NB4 (cell line): ENCODE measurements around the gene SEL1L3.

ENCODE experiments used
- DNase-seq: peaks from one replicate; pipeline ENCODE4 v3.0.0; 2010; ENCODE audit warnings: low read depth
- H3K4me3 ChIP-seq: one replicate; pipeline ENCODE4 v1.5.1; 2011; ENCODE audit warnings: mild to moderate bottlenecking, low read depth, low read length, moderate library complexity
- MYC ChIP-seq: IDR thresholded peaks from 2 replicates; pipeline ENCODE4 v1.6.1; 2011; ENCODE audit warnings: low read depth, low read length
- POLR2A ChIP-seq: IDR thresholded peaks from 2 replicates; pipeline ENCODE4 v1.6.1; 2011; ENCODE audit warnings: mild to moderate bottlenecking; ENCODE audit not compliant: insufficient read length; ENCODE audit errors: extremely low read depth
- TF ChIP-seq, protein P1 (sequence below): IDR thresholded peaks from one replicate; pipeline ENCODE4 v1.5.1; 2012; ENCODE audit warnings: low read depth, low read length
- TF ChIP-seq, protein P2 (sequence below): IDR thresholded peaks from 2 replicates; pipeline ENCODE4 v1.6.1; 2011; ENCODE audit warnings: low read depth, low read length

SEL1L3 gene

DNA sequence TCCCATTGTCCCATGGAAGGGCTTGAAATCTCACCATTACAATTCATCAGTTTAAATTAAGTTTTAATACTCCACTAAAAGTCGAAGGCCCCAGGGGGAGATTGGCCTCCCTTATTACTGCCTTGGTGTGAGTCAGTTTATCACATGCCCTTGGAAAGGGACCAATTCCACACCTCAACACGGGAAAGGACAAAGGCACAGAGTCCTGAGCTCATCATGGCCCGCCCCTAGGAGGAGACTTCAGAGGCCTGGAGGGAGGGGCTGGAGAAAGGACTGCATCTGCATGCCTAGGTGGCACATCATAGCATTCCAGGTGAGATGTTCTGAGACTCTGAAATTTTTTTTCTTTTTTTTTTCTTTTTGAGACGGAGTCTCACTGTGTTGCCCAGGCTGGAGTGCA, 2.8 kb upstream of the SEL1L3 start:
- DNase-seq: no peak
- H3K4me3 ChIP-seq: no peak overlapping the region
- TF ChIP-seq, protein P1, sequence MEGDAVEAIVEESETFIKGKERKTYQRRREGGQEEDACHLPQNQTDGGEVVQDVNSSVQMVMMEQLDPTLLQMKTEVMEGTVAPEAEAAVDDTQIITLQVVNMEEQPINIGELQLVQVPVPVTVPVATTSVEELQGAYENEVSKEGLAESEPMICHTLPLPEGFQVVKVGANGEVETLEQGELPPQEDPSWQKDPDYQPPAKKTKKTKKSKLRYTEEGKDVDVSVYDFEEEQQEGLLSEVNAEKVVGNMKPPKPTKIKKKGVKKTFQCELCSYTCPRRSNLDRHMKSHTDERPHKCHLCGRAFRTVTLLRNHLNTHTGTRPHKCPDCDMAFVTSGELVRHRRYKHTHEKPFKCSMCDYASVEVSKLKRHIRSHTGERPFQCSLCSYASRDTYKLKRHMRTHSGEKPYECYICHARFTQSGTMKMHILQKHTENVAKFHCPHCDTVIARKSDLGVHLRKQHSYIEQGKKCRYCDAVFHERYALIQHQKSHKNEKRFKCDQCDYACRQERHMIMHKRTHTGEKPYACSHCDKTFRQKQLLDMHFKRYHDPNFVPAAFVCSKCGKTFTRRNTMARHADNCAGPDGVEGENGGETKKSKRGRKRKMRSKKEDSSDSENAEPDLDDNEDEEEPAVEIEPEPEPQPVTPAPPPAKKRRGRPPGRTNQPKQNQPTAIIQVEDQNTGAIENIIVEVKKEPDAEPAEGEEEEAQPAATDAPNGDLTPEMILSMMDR: no peak
- TF ChIP-seq POLR2A (no peak), MYC (no peak)
- TF ChIP-seq, protein P2, sequence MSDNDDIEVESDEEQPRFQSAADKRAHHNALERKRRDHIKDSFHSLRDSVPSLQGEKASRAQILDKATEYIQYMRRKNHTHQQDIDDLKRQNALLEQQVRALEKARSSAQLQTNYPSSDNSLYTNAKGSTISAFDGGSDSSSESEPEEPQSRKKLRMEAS: no peak

DNA sequence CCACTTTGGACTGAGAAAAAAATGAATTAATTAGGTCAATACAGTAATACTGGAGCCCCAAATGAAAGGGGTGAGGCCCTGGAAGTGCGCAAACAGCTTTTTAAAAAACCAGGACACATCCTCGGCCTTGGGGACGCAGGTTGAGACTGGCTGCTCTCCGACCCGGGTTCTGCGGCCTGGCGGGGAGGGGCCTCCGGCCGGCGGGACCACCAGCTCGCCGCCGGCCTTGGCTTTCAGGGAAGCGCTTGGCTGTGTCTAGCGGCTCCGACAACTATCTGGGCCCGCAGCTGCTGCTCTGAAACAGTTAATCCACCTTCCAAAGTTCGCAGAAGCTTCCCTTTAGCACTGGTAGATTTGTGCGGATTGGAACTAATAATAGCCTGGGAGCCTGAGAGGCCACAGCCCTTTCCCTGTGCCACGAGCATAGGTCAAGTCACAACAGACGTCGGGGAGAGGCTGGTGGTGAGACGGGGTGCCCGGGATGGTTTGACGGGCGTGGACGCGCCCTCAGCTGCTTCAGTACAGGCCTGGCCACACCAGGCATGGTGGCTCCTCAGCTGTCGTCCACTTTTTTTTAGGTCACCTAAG, 1.1 kb upstream of the SEL1L3 start:
- TF ChIP-seq, protein P2: no peak
- TF ChIP-seq MYC: no peak
- no peak for TF ChIP-seq POLR2A
- TF ChIP-seq, protein P1: no peak
- no peak overlapping the region for H3K4me3 ChIP-seq
- no peak for DNase-seq

DNA sequence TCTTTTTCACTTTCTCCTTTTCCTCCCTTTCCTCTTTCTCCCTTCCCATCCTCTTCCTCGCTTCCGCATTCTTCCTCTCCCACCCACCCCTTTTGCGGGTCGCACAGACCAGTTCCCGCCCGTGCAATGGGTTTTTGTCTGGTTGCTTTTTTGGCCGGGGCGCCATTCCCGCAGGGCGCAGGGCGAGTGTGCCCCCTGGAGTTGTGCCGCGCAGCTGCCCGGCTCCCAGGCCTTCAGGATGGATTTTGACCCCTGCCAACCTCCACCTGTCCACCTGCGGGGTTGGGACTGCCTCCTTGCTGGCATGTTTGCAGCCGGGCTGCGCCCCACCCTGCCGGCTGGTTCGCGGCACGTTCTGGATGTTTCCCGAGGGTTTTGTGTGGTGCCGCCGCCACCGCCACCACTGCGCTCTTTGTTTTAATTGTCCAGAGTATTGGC, 578 bp upstream of the SEL1L3 start:
- no peak for DNase-seq
- no peak overlapping the region for H3K4me3 ChIP-seq
- TF ChIP-seq, protein P1: no peak
- TF ChIP-seq POLR2A (no peak), MYC (no peak)
- TF ChIP-seq, protein P2: no peak

DNA sequence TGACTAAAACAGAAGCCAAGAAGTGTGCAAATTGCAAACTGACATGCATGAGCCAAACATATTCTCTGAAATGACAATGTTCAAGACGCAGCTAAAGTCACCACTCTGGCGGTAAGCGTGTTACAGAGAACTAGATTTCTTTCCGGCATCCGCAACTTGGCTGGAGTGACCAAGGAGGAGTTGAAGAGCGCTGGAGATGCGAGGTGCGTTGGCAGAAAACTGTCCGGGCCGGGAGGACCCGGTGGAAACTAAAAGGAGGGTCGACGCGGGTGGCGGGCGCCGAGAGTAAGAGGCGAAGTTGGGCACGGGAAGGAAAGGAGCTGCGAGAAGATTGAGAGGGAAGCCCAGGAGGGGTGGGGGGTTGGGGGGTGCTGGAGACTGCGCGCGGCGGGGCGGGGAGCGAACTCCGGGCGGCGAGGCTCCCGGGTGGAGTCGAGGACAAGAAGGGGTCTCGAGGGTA, 807 bp downstream of the SEL1L3 start:
- peak; percentile 74 for DNase-seq
- peak overlapping the region; percentile 48 for H3K4me3 ChIP-seq
- TF ChIP-seq POLR2A (no peak), MYC (no peak)
- TF ChIP-seq, protein P1: no peak
- TF ChIP-seq, protein P2: no peak

DNA sequence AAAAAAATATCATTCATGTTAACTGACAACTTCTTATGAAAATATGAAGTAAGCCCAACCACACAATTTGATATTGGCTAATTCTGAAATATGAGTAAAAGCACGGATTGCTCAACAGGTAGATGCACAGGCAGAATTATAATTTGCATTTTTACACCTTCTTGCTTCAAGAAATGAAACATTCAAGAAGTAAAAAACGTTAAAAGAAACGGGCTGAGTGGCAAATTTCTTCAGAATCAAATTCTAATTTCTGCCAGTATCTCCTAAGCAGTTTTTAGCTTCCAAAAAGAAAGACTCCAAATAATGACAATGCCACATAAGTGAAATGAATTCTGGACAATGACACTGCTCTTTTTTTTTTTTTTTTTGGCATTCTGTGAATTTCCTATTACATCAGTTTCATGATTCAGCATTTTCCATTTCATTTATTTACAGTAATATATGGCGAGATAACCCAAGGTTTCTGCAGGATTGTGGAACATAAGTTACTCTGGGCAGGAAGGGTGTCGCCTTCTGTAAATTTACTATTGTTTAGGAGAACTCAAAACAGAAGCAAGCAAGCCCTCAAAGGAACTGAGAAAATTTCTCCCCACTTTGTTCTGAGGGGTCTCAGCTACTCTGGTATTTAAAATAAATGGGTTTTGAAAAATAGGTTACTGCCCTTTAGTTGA, 1.4 kb downstream of the SEL1L3 start:
- DNase-seq: peak; percentile 58
- peak overlapping the region; percentile 48 for H3K4me3 ChIP-seq
- TF ChIP-seq MYC (no peak), POLR2A (no peak)
- TF ChIP-seq, protein P2: no peak
- TF ChIP-seq, protein P1: no peak
